Trophoblast cell (in vitro differentiated cells and primary cell): ENCODE data around the gene SLC6A1.

Experiments
- DNase-seq, 2 donors: peaks; one replicate each; pipeline ENCODE4 v3.0.0-alpha.2; 2016
- H2AFZ ChIP-seq: 2 replicates; pipeline ENCODE4 v1.6.1; 2013; ENCODE audit warnings: low read length, moderate library complexity, mild to moderate bottlenecking; ENCODE audit not compliant: insufficient read depth, poor library complexity
- H2AK5ac ChIP-seq: 2 replicates; pipeline ENCODE4 v1.6.1; 2013; ENCODE audit warnings: mild to moderate bottlenecking, low read length
- H2BK120ac ChIP-seq: 2 replicates; pipeline ENCODE4 v1.6.1; 2013; ENCODE audit warnings: low read length, mild to moderate bottlenecking, moderate library complexity; ENCODE audit not compliant: insufficient read depth, poor library complexity
- H2BK12ac ChIP-seq: 2 replicates; pipeline ENCODE4 v1.6.1; 2013; ENCODE audit warnings: mild to moderate bottlenecking, low read length, moderate library complexity
- H2BK5ac ChIP-seq: 2 replicates; pipeline ENCODE4 v1.6.1; 2013; ENCODE audit warnings: low read length, low read depth, moderate library complexity, mild to moderate bottlenecking; ENCODE audit not compliant: poor library complexity
- H3K14ac ChIP-seq: 2 replicates; pipeline ENCODE4 v1.6.1; 2013; ENCODE audit warnings: mild to moderate bottlenecking, low read length
- H3K18ac ChIP-seq: 2 replicates; pipeline ENCODE4 v1.6.1; 2013; ENCODE audit warnings: mild to moderate bottlenecking, low read length
- H3K23ac ChIP-seq: 2 replicates; pipeline ENCODE4 v1.6.1; 2013; ENCODE audit warnings: low read length
- H3K27ac ChIP-seq: 2 replicates; pipeline ENCODE4 v1.5.1; 2013; ENCODE audit warnings: low read depth, mild to moderate bottlenecking, inconsistent platforms, low read length, moderate library complexity
- H3K27me3 ChIP-seq: 2 replicates; pipeline ENCODE4 v1.6.1; 2013; ENCODE audit warnings: inconsistent platforms, mild to moderate bottlenecking, low read length, moderate library complexity; ENCODE audit not compliant: insufficient read depth
- H3K36me3 ChIP-seq, 2 experiments: 1 replicate in 1 of 2; 2 replicates in 1 of 2; pipeline ENCODE4 v1.6.1; 2013; ENCODE audit warnings: low read length in 2 of 2, mild to moderate bottlenecking in 2 of 2, moderate library complexity in 1 of 2; ENCODE audit not compliant: insufficient read depth in 2 of 2, control insufficient read depth in 1 of 2
- H3K4ac ChIP-seq: 2 replicates; pipeline ENCODE4 v1.6.1; 2013; ENCODE audit warnings: low read depth, mild to moderate bottlenecking, low read length, moderate library complexity
- H3K4me1 ChIP-seq, 2 experiments: 1 replicate in 1 of 2; 2 replicates in 1 of 2; pipeline ENCODE4 v1.6.1; 2013; ENCODE audit warnings: low read length in 2 of 2, mild to moderate bottlenecking in 2 of 2, moderate library complexity in 1 of 2; ENCODE audit not compliant: insufficient read depth in 2 of 2, control insufficient read depth in 1 of 2
- H3K4me2 ChIP-seq: 2 replicates; pipeline ENCODE4 v1.6.1; 2013; ENCODE audit warnings: inconsistent platforms, mild to moderate bottlenecking, low read length, moderate library complexity
- H3K4me3 ChIP-seq: 2 replicates; pipeline ENCODE4 v1.5.1; 2013; ENCODE audit warnings: mild to moderate bottlenecking, low read depth, low read length, inconsistent platforms
- H3K79me1 ChIP-seq: one replicate; pipeline ENCODE4 v1.6.1; 2013; ENCODE audit warnings: low read length
- H3K79me2 ChIP-seq: 2 replicates; pipeline ENCODE4 v1.6.1; 2013; ENCODE audit warnings: low read length, mild to moderate bottlenecking; ENCODE audit not compliant: control insufficient read depth, insufficient read depth, poor library complexity
- H3K9ac ChIP-seq: 2 replicates; pipeline ENCODE4 v1.6.1; 2013; ENCODE audit warnings: mild to moderate bottlenecking, low read length
- H3K9me3 ChIP-seq: 2 replicates; pipeline ENCODE4 v1.6.1; 2013; ENCODE audit warnings: low read depth, mild to moderate bottlenecking, control low read depth, inconsistent platforms, low read length; ENCODE audit not compliant: insufficient read depth
- H4K12ac ChIP-seq: 2 replicates; pipeline ENCODE4 v1.6.1; 2013; ENCODE audit warnings: low read depth, mild to moderate bottlenecking, low read length, moderate library complexity
- H4K8ac ChIP-seq: 2 replicates; pipeline ENCODE4 v1.6.1; 2013; ENCODE audit warnings: low read depth, mild to moderate bottlenecking, low read length, moderate library complexity
- H4K91ac ChIP-seq: one replicate; pipeline ENCODE4 v1.6.1; 2013; ENCODE audit warnings: low read depth, mild to moderate bottlenecking, low read length, moderate library complexity
- WGBS: extraction: QIAGEN DNeasy Blood & Tissue Kit; methylation state at CpG from one replicate; pipeline ENCODE4 v1.1.7; 2013; ENCODE audit warnings: missing lambda C conversion rate; ENCODE audit not compliant: insufficient read length, insufficient coverage; ENCODE audit errors: extremely low coverage; 5-methylcytosine and 5-hydroxymethylcytosine counted together

Gene SLC6A1

GRCh38 chr3:10972072-10972782 is 20.3 kb upstream of the SLC6A1 start:
- Histone ChIP-seq H3K14ac (no peak overlapping the region), H2BK120ac (no peak overlapping the region), H3K27me3 (no peaks in the 10 kb centered on the region), H2AK5ac (no peak overlapping the region), H2BK5ac (no peak overlapping the region), H2BK12ac (no peak overlapping the region), H4K8ac (no peak overlapping the region), H3K23ac (peak overlapping the region; percentile 42), H3K27ac (no peak overlapping the region), H3K9me3 (peaks cover 4% of the 10 kb centered on the region), H3K9ac (peak overlapping the region; percentile 30), H3K79me2 (no peaks in the 10 kb centered on the region), H3K4ac (no peak overlapping the region), H4K12ac (no peak overlapping the region), H4K91ac (no peak overlapping the region), H3K18ac (no peak overlapping the region), H3K4me3 (no peak overlapping the region), H2AFZ (no peak overlapping the region), H3K4me2 (no peak overlapping the region), H3K36me3 (no peaks in the 10 kb centered on the region), H3K79me1 (no peaks in the 10 kb centered on the region), H3K4me1 (no peaks in the 10 kb centered on the region)
- DNase-seq = no peak
- no CpG with 5 or more reads among the region's 10 CpGs for WGBS

GRCh38 chr3:10973046-10973595 is 19.4 kb upstream of the SLC6A1 start:
- H3K4ac ChIP-seq = no peak overlapping the region
- no peak overlapping the region for H2BK12ac ChIP-seq
- no peaks in the 10 kb centered on the region for H3K36me3 ChIP-seq
- no peak overlapping the region for H2BK120ac ChIP-seq
- DNase-seq = no peak
- no peak overlapping the region for H3K27ac ChIP-seq
- no peak overlapping the region for H3K14ac ChIP-seq
- no peak overlapping the region for H2AK5ac ChIP-seq
- no peaks in the 10 kb centered on the region for H3K79me2 ChIP-seq
- H4K12ac ChIP-seq = no peak overlapping the region
- no peak overlapping the region for H3K23ac ChIP-seq
- H3K79me1 ChIP-seq = no peaks in the 10 kb centered on the region
- H2BK5ac ChIP-seq = no peak overlapping the region
- no peak overlapping the region for H3K9ac ChIP-seq
- H2AFZ ChIP-seq = no peak overlapping the region
- peaks cover 4% of the 10 kb centered on the region for H3K9me3 ChIP-seq
- H3K27me3 ChIP-seq = no peaks in the 10 kb centered on the region
- H4K91ac ChIP-seq = no peak overlapping the region
- H3K18ac ChIP-seq = no peak overlapping the region
- no peak overlapping the region for H3K4me3 ChIP-seq
- no peak overlapping the region for H3K4me2 ChIP-seq
- no peak overlapping the region for H4K8ac ChIP-seq
- WGBS = no CpG with 5 or more reads among the region's 13 CpGs
- no peaks in the 10 kb centered on the region for H3K4me1 ChIP-seq

- no peak overlapping the region for H2AK5ac ChIP-seq
- no CpG with 5 or more reads among the region's 7 CpGs for WGBS
- no peaks in the 10 kb centered on the region for H3K36me3 ChIP-seq
- no peak overlapping the region for H3K27ac ChIP-seq
- H4K12ac ChIP-seq = no peak overlapping the region
- H4K91ac ChIP-seq = no peak overlapping the region
- peaks cover 4% of the 10 kb centered on the region for H3K9me3 ChIP-seq
- no peak overlapping the region for H3K9ac ChIP-seq
- no peak overlapping the region for H4K8ac ChIP-seq
- no peak overlapping the region for H2BK120ac ChIP-seq
- H3K18ac ChIP-seq = no peak overlapping the region
- H3K4me1 ChIP-seq = no peaks in the 10 kb centered on the region
- no peak overlapping the region for H3K23ac ChIP-seq
- H3K79me2 ChIP-seq = no peaks in the 10 kb centered on the region
- H3K14ac ChIP-seq = no peak overlapping the region
- DNase-seq = no peak
- no peak overlapping the region for H3K4ac ChIP-seq
- H3K4me2 ChIP-seq = no peak overlapping the region
- H2BK12ac ChIP-seq = no peak overlapping the region
- H2BK5ac ChIP-seq = no peak overlapping the region
- H3K79me1 ChIP-seq = no peaks in the 10 kb centered on the region
- no peak overlapping the region for H3K4me3 ChIP-seq
- H3K27me3 ChIP-seq = no peaks in the 10 kb centered on the region
- no peak overlapping the region for H2AFZ ChIP-seq
These were observed 18.4 kb upstream of the SLC6A1 start for GRCh38 chr3:10974131-10974530.

GRCh38 chr3:10974746-10975375 is 17.7 kb upstream of the SLC6A1 start:
- DNase-seq = no peak
- no peak overlapping the region for H3K4me3 ChIP-seq
- no peak overlapping the region for H2AK5ac ChIP-seq
- H3K23ac ChIP-seq = no peak overlapping the region
- no peak overlapping the region for H3K9ac ChIP-seq
- H4K12ac ChIP-seq = no peak overlapping the region
- no peaks in the 10 kb centered on the region for H3K4me1 ChIP-seq
- H3K18ac ChIP-seq = no peak overlapping the region
- no peak overlapping the region for H3K4me2 ChIP-seq
- H3K9me3 ChIP-seq = peaks cover 4% of the 10 kb centered on the region
- WGBS = no CpG with 5 or more reads among the region's 7 CpGs
- no peaks in the 10 kb centered on the region for H3K79me2 ChIP-seq
- H3K79me1 ChIP-seq = no peaks in the 10 kb centered on the region
- no peak overlapping the region for H3K27ac ChIP-seq
- no peak overlapping the region for H3K14ac ChIP-seq
- no peak overlapping the region for H2AFZ ChIP-seq
- no peak overlapping the region for H2BK5ac ChIP-seq
- no peak overlapping the region for H4K91ac ChIP-seq
- H2BK120ac ChIP-seq = no peak overlapping the region
- no peaks in the 10 kb centered on the region for H3K27me3 ChIP-seq
- H2BK12ac ChIP-seq = no peak overlapping the region
- no peaks in the 10 kb centered on the region for H3K36me3 ChIP-seq
- H3K4ac ChIP-seq = no peak overlapping the region
- no peak overlapping the region for H4K8ac ChIP-seq
